SHP77 (cell line): Measurements from ENCODE around the gene SERPINI2.
A peak's percentile ranks its signal among the peaks of the same experiment; 100 is the strongest.

Experiments
- DNase-seq, 2 experiments: peaks; one replicate each; lab custom pipeline; 2025; lab: John Stamatoyannopoulos, UW

SERPINI2 gene, protein sequence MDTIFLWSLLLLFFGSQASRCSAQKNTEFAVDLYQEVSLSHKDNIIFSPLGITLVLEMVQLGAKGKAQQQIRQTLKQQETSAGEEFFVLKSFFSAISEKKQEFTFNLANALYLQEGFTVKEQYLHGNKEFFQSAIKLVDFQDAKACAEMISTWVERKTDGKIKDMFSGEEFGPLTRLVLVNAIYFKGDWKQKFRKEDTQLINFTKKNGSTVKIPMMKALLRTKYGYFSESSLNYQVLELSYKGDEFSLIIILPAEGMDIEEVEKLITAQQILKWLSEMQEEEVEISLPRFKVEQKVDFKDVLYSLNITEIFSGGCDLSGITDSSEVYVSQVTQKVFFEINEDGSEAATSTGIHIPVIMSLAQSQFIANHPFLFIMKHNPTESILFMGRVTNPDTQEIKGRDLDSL

DNA sequence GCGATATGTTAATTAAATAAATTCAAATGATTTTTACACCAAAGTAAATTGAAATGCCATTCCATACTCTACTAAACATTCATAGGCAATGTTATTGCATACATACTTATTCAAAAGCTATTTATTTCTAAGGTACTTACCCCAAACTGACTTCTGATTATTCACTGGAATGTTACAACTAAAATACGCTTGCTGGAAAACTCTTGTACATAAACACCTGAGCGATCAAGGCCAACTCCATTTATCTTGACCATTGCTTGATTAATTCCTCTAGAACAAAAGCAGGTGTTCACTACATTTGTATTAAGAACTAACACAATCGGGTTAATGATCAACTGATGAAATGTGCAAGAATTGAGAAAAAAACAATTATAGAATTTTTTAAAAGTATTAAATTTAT is at the start of gene SERPINI2:
Gene SERPINI2, minus strand, starts transcription at position 180 of the 400 bp plus-strand sequence. CDS start 2,208 bp downstream, outside the sequence.
- no peak for DNase-seq

DNA sequence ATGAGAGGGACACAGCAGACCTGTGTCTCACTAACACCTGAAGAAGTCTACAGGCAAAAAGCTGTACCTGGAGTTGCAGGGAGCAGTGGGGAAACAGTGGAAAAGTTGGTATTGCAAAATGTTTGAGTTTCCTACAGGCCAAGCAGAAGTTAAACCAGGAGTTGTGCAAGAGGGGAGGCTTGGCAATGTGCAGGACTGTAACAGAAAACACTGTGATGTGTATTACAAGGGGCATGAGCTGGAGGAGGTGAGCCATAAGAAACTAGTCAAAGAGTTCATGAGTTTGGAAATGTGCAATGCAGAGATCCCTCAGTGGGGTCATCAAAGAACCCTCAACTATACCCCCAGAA is 47.1 kb upstream of the SERPINI2 start:
- DNase-seq: no peak

DNA sequence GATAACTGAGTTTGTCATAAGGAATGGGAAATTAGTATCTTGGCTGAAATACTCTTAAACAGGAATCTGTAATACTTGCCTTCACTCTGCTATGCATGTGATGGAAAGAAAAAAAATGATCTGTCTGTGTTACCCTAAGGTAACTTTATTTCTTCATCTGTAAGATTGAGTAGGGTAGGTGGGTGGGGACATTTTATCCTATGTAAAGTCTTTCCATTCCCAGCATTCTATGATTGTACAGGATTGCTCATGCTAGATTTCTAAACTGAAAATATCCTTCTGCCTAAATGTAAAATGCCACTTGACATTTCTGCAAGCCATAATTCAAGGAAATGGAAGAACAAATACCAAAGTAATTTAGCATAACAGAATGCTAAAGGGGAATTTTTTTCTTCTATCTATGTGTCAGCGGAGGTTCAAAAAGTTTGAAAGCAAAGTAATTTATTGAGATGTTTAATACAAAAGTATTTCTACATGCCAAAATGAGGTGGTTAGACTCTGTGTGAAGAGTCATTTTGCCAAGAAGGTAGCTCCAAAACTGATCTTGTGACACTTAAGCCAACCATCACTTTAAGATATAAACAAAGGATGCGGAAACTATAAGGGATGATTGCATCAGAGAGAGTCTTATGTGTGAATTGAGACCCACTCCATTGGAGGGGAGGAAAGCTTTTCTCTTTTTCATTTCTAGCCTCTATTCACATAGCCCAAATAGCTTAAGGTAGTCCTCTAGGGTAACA is 46.6 kb upstream of the SERPINI2 start:
- no peak for DNase-seq

- DNase-seq: no peak
Observed at GRCh38 chr3:167507954-167508353, 34.1 kb upstream of the SERPINI2 start.

DNA sequence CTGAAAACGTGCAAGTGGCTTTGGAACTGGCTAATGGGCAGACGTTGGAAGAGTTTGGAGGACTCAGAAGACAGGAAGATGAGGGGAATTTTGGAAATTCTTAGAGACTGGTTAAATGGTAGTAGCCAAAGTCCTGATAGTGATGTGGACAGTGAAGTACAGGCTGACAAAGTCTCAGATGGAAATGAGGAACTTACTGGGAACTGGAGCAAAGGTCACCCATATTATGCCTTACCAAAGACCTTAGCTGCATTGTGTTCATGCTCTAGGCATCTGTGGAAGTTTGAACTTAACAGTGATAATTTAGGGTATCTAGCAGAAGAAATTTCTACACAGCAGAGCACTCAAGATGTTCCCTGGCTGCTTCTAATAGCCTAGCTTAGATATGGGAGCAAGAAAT is 28.6 kb upstream of the SERPINI2 start:
- DNase-seq: no peak

DNA sequence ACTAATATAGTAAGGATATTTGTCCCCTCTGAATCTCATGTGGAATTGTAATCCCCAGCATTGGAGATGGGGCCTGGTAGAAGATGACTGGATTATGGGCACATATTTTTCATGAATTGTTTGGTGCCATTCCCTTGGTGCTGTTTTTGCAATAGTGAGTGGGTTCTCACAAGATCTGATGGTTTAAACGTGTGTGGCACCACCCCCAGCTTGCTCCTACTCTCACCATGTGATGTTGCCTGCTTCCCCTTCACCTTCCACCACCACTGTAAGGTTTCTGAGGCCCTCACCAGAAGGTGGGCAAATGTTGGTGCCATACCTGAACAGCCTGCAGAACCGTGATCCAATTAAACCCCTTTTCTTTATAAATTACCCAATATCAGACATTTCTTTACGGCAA is 28.1 kb upstream of the SERPINI2 start:
- DNase-seq: no peak

DNA sequence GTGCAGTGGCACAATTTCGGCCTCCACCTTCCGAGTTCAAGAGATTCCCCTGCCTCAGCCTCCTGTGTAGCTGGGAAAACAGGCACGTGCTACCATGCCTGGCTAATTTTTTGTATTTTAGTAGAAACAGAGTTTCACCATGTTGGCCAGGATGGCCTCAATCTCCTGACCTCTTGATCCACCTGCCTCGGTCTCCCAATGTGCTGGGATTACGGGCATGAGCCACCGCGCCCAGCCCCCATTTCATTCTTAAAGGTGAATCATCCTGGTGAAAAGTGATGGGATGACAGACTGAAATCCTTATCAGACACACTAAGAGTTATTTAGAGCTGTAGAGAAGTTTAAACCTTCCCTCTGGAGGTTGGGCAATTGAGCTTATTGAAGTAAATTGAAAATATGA is 24.1 kb upstream of the SERPINI2 start:
- no peak for DNase-seq

DNA sequence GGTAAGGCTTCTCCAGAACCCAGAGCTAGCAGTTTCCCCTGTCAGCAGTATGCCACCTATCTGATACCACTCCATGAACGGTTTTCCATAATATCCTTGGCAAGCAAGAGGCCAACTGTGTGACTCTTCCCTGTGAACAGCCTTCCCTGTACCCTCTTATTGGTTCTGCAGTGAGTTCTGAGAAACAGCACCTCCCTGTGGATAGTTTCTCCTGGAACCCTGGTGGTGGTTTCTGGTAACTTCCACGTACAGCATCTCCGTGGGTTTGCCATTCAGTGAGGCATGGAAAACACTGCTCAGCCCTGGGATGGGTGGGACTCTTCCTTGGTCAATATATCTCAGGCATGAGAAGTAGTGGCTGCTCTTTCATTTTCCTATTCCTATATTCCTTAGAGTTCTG is 19.4 kb upstream of the SERPINI2 start:
- no peak for DNase-seq

DNA sequence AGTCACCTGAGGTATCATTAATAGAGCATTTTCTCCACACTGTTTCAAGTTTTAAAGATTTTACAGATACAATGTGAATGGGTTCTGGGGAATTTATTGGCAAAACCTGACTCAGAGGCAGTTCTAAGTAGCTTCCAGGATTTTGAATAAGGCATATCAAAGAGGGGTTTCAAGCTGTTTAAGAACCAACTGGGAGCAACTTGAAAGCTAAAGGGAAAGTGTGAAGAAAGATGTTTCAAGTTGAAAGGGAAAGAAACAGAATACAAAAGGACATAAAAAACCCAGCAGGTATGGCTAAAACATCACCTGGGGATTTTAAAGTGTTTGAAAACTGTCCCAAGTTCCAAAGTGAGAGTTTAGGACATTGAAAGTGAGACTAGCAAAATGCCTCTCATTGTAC is 17.8 kb upstream of the SERPINI2 start:
- no peak for DNase-seq

DNA sequence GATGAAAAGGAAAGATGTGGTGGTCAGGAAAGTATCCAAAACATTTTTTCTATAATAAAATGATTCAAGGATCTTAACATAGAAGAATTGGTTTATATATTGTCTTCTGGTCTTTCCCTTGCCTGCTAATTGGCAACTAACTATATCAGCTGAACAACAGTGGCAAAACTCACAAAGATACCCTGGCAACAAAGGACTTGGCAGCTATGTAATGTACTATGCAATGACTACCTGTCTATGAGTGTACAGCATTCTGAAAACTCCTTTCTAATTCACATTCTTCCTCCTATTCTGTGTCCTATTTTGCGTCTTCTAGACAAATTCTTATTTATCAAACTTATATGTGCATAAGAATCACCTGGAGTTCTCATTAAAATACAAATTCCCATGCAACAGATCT is 15.7 kb upstream of the SERPINI2 start:
- no peak for DNase-seq

DNA sequence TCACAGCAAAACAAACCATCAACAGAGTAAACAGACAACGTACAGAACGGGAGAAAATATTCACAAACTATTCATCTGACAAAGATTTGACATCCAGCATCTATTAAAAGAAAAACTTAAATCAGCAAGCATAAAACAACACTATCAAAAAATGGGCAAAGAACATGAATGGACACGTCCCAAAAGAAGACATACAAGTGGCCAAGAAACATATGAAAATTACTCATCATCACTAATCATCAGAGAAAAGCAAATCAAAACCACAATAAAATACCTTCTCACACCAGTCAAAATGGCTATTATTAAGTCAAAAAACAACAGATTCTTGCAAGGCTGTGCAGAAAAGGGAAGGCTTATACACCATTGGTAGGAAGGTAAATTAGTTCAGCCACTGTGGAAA is 13.7 kb upstream of the SERPINI2 start:
- no peak for DNase-seq

GRCh38 chr3:167484551-167484950 is 10.7 kb upstream of the SERPINI2 start:
- no peak for DNase-seq

DNA sequence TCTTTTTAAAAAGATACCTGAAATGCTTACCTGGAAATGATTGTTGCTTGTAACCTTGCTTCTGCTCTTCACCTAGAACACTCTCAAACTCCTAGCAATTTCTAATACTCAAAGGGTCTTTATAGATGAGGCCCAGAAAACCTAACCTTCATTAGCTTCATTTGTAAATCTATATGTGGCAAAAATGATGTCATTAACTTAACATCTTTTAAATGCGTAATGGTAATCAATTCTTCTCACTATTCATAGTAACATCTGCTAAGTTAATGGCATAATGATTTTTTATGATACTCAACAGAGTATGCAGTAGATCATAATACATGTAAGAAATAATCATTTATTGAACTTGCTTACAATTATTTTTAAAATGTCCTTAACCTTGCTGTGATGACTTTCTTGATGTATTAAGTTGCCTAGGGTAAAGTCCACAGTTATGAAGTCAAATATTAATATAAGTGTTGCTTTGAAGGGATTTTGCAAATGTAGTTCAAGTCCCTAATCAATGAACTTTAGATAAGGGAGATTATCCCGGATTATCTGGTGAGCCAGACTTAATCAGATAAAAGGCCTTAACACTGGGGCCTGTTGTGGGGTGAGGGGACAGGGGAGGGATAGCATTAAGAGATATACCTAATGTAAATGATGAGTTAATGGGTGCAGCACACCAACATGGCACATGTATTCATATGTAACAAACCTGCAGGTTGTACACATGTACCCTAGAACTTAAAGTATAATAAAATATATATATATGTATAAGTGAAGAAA is 10.1 kb upstream of the SERPINI2 start:
- no peak for DNase-seq

GRCh38 chr3:167481164-167481563 is 7.3 kb upstream of the SERPINI2 start:
- DNase-seq: no peak

DNA sequence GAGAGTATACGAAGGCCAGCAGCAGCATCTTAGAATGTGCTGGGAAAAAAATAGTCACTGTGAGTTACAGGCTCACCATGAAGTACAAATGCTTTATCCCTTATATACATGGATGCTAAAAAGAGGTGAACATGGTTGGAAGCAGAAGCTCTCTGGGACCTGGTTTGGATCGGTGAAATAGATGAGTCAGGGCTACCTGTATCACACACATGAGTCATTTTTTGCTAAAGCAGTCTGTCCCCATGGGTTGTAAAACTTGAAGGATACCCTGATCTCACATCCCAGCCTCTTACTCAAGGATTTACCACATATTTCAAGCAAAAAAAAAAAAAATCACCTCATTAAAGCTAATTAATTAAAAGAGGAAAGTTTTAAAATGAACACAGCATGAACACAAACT is 6.9 kb upstream of the SERPINI2 start:
- DNase-seq: no peak

DNA sequence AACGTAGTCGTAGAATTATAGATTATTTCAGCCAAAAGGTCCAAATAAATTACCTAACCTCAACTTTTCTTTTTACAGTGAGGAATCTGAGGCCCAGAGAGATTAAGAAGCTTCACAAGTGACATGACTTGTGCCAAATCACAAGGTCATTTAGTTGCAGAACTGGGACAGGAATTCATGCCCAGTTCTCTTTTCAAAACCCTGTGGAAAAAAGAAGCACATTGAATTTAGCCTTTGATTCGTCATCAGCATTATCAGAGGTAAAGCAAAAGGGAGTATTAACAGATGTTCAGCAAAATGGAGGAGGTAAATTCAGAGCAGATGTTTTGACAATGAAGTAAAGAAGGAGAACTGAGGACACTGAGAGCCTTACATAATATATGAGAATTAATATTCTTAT is 4.5 kb downstream of the SERPINI2 start:
- DNase-seq: no peak

GRCh38 chr3:167467848-167468611 is 5.8 kb downstream of the SERPINI2 start:
- DNase-seq: peak; percentile 29 to 57

- DNase-seq: no peak
Observed at GRCh38 chr3:167466966-167467365, 6.9 kb downstream of the SERPINI2 start.

- no peak for DNase-seq
Observed at GRCh38 chr3:167456157-167456799, 17.6 kb downstream of the SERPINI2 start.

GRCh38 chr3:167453815-167454214 is 20.0 kb downstream of the SERPINI2 start:
- DNase-seq: no peak

- no peak for DNase-seq
Observed at GRCh38 chr3:167451282-167451681, 22.6 kb downstream of the SERPINI2 start.
